GM19452 (cell line): ENCODE measurements around the gene DUOXA2.
"Not testable (repeated sequence)": the region's sequence is repeated elsewhere in the genome, so short reads cannot be mapped to it uniquely, and the experiment has no call there.

Experiments
- ATAC-seq: cut with Tn5 transposase; IDR thresholded peaks from one replicate; pipeline ENCODE4 v1.9.1; 2021; ENCODE audit not compliant: unreplicated experiment

Gene DUOXA2

GRCh38 chr15:45094358-45094730 lies 19.8 kb upstream of the DUOXA2 start:
- no peak for ATAC-seq

GRCh38 chr15:45095661-45096060 lies 18.5 kb upstream of the DUOXA2 start:
- ATAC-seq, result no peak

- no peak for ATAC-seq
Measured at GRCh38 chr15:45097466-45097865, 16.7 kb upstream of the DUOXA2 start.

- ATAC-seq, result no peak
Measured at GRCh38 chr15:45099549-45100165, 14.5 kb upstream of the DUOXA2 start.

GRCh38 chr15:45100884-45101625 lies 13.1 kb upstream of the DUOXA2 start:
- ATAC-seq, result no peak

GRCh38 chr15:45101749-45102148 lies 12.4 kb upstream of the DUOXA2 start:
- ATAC-seq, result no peak

- ATAC-seq, result no peak
Measured at GRCh38 chr15:45102226-45102625, 11.9 kb upstream of the DUOXA2 start.

GRCh38 chr15:45104170-45104569 lies 10.0 kb upstream of the DUOXA2 start:
- ATAC-seq, result not testable (repeated sequence)

- ATAC-seq, result no peak
Measured at GRCh38 chr15:45105586-45105985, 8.5 kb upstream of the DUOXA2 start.

- no peak for ATAC-seq
Measured at GRCh38 chr15:45106002-45106790, 7.9 kb upstream of the DUOXA2 start.

- ATAC-seq, result no peak
Measured at GRCh38 chr15:45107941-45108630, 6.0 kb upstream of the DUOXA2 start.

GRCh38 chr15:45110256-45110820 lies 3.8 kb upstream of the DUOXA2 start:
- ATAC-seq, result no peak

GRCh38 chr15:45111390-45112142 lies 2.6 kb upstream of the DUOXA2 start:
- ATAC-seq, result no peak

GRCh38 chr15:45112143-45112590 lies 2.0 kb upstream of the DUOXA2 start:
- no peak for ATAC-seq

- ATAC-seq, result no peak
Measured at GRCh38 chr15:45112591-45113379, 1.3 kb upstream of the DUOXA2 start.

- ATAC-seq, result no peak
Measured at GRCh38 chr15:45113380-45113990, 641 bp upstream of the DUOXA2 start.

GRCh38 chr15:45114751-45115085 lies 592 bp downstream of the DUOXA2 start:
- ATAC-seq, result no peak

GRCh38 chr15:45115312-45115820 lies 1.2 kb downstream of the DUOXA2 start:
- no peak for ATAC-seq

GRCh38 chr15:45116006-45116481 lies 1.9 kb downstream of the DUOXA2 start:
- no peak for ATAC-seq
